GM21619 (cell line): Measurements from ENCODE around the gene SMC1B.
"Not testable (repeated sequence)": the region's sequence is repeated elsewhere in the genome, so short reads cannot be mapped to it uniquely, and the experiment has no call there.

Source experiments
- ATAC-seq: cut with Tn5 transposase; IDR thresholded peaks from one replicate; pipeline ENCODE4 v1.9.1; 2021; ENCODE audit not compliant: unreplicated experiment

The SMC1B gene

DNA sequence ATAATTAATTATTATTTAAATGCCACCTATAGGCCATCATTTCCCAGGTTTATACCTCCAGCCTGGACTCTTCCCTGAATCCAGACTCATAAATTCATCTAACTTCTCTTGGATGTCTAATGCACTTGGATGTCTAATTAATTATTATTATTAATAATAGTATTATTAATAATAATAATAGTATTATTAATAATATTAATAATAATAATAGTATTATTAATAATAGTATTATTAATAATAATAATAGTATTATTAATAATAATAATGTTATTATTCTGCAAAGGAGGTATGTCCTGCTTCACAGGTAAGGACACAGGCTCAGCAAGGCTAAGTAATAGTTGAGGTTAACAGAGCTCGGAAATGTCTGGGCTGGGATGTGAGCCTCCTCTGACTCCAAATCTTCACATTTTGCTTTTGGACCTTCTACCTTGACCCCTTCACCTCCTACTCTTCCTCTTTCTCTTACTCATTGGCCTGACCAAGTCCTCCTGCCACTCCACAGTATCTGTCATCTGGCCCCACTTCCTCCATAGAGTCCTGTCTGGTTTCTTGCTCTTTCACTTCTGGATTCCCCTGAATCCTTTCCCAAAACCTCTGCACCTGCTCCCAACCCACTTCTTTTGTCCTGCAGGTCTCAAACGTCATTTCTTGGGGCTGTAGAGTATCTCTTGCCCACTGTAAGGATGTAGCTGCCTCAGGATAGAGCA, 8.1 kb upstream of the SMC1B start:
- no peak for ATAC-seq

DNA sequence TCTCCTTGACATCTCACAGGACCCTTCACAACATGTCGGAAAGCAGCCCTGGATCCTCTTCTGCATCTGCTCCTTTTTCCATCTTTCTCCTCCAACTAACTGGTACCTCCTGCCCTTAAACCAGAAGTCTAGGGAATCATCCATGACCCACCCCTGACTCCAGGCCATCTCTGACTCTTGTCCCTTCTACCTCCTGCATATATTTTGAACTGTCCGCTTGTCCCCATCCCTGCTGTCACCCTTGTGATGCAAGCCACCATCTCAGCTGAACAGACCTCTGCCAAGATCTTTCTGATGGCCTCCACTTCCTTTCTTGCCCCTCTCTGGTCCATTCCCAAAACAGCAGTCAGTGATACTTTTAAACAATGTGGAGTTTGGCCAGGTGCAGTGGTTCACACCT, 7.1 kb upstream of the SMC1B start:
- no peak for ATAC-seq

DNA sequence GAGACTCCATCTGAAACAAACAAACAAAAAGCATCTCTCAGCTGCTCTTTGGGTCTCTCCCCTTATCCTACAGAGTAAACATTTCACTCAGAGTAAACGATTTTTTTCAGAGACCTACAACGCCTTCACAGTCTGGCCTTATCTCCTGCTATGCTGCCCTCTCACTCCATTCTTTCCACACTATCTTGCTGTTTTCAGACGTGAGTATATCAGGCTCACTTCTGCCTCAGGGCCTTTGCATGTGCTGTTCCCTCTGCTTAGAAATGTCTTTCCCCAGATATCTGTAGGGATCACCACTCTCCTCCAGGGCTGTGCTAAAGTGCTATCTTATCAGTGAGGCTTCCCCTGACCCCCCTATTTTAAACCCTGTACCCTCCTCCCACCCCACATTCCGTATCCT, 6.6 kb upstream of the SMC1B start:
- ATAC-seq = no peak

DNA sequence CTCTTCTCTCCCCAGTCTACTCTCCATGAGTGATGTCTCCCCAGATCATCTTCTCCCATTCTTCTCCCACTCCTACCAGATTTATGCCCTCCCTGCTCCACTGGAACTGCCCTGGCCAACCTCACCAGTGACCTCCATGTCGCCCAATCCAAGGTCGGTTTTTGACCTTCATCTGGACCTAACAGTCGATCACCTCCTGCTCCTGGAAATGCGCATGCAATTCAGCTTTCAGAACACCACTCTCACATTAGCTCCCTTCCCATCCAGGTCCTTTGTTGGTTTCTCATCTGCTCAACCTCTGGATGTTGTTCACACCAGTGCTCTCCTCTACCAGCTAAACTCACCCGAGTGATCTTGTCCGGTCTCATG, 5.4 kb upstream of the SMC1B start:
- ATAC-seq = no peak

DNA sequence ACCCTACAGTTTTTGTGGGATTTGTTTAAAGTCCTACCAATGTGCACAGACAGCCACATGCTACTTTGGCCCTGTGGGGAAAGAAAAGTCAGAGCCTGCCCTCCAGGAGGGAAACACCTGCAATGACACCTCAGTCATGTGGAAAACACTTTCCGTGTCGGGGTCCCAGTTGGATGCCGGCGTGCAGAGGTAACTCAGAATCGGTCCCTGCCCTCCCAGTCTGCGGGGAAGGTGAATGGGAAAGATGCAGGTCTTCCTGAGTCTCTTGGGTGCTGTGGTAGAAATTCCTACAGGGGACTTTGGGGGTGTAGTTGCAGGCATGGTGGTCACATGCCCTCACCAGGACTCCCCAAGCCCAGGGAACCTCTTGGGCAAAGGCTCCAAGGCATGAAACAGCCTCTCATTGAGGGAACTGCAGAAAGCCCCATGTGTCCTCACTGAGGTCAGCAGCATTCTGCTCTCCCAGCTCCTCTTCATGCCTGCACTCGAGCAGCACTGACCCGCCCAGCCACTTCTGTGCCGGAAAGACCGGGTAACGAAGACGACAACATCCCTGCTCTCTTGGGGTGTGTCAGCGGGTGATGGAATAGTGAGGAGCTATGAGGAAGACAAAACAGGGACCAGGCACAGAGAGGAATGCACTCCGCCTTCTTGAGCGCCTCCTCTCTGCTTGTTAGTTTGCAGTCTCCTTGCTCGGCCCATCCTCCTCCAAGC, 4.8 kb upstream of the SMC1B start:
- no peak for ATAC-seq

DNA sequence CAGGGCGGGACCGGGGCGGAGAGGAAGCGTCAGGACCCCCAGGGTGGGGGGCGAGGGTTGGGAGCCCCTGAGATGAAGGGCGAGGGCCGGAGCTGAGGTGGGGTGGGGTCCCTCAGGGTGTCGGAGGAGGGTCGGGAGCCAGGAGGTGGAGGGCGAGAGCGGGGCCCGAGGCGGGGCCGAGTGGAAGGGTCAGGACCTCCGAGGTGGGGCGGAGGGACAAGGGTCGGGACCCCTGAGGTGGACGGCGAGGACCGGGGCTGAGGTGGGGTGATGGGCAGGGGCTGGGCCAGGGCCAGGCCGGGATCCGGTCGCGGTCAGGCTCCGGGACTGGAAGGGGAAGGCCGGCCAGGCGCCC, 409 bp downstream of the SMC1B start:
- no peak for ATAC-seq

DNA sequence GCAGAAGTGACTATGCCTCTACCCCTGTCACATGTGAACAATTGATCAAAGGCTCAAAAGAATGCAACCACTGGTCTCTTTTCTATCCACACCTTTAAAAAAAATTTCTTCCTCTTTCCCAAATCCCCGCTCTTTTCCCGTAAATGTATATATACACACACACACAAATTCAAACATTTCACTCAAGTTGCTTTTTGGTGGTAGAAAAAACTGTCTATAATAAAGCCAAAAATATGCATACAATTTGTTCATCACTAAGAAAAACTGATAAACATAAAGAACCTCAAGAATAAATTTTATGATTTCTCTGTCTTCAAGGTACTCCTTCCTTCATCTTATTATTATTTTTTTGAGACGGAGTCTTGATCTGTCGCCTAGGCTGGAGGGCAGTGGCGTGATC, 5.6 kb downstream of the SMC1B start:
- no peak for ATAC-seq

DNA sequence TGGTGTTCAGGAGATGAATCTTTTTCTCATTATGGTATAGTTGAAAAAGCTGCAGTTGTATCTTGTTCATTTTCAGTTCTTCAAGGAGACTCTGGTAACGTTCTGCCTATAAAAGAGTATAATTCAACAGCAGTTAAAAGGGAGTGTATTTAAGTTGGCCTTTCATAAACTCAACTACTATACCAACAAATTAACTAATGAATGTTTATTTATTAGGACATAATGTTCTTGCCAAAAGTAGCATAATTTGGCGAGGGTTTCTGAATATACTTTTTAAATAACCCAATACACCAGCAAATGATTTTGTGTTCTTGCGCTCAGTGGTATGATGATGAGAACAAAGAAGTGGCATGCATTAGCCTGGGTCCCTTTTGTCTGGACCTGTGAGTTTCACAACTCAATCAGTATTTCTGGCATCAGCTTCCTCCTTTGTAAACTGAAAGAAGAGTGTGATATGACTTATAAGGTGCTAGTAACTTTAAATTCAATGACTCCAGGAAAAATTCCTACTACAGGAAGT, 10.9 kb downstream of the SMC1B start:
- no peak for ATAC-seq

DNA sequence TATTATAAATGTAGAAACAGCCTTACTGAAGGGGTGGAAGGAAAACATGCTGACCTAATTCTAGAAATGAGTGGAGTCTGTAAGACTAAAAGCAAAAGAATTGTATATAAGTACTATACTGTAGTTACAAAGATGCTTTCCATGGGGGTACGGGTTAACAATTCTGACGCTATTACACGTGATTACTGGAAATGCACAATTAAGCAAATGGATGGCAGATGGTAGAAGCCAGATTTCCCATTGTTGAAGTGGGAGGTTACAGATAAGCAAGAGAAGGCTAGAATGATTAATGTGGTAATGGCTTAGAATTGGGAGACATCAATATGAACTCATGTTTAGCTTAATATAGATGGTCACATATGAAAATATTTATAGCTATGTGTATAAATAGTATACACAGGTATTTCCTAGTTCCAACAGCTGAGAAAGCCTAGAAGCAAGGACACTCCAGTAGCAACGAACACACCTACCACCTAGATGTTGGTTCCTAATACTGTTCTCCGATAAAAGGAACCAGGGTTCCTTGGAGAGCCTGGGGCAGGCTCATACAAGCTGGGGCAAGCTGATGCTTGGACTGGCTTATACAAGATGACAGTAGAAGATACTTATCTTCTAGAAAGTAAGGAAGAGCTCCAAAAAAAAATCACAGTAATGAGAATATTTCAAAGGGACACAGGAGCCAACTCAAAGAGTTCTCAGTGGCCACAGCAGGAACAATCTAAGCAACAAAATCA, 13.5 kb downstream of the SMC1B start:
- ATAC-seq = no peak

DNA sequence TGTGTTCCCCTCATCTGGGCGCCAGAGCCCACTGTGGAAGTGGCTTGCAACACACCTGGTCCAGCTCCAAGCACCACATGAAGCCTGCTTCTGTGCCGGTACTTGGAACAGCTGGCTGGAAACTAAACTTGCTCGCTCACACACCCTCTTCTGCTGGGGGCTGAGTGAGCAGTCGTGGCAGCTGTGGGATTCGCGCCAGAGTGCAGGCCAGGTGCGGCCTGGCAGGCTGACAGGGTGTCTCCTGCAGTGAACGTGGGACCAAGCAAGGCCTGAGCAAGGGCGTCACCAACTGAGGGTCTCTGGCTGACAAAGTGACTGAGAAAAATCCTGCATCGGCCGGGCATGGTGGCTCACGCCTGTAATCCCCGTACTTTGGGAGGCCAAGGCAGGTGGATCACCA, 15.2 kb downstream of the SMC1B start:
- no peak for ATAC-seq

DNA sequence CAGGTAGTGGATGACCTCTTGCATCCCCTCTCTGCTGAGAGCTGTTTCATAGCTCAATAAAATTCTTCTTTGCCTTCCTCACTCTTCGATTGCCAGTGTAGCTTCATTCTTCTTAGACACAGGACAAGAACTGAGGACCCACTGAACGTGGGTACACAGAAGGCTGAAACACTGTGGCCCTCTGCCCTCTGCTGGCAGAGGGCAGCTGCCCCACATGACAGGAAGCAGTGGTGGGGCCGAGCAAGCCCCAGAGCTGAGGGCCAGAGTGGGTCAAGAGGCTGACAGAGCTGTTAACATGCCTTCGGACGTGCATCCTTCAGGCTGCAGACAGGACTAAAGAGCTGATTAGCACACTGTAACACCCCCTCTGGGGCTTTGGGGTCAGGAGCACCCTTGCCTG, 15.6 kb downstream of the SMC1B start:
- ATAC-seq = no peak

DNA sequence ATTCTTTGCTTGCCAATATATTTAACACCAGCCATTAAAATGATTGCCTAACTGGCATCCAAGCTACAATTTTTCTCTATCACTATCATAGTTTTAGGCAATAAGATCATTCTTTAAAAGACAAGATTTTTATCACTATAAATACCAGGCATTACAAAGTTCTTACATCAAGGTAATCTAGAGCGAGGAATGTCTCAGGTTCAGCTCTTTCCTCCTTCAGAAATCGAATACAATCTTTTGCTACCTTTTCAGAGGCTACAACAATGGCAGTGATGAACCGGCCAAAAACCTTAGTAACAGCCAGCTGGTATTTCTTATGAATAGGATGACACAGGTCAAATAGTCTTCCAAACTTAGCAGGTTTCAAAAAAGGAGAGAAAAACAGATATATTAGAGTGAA, 23.9 kb downstream of the SMC1B start:
- no peak for ATAC-seq

DNA sequence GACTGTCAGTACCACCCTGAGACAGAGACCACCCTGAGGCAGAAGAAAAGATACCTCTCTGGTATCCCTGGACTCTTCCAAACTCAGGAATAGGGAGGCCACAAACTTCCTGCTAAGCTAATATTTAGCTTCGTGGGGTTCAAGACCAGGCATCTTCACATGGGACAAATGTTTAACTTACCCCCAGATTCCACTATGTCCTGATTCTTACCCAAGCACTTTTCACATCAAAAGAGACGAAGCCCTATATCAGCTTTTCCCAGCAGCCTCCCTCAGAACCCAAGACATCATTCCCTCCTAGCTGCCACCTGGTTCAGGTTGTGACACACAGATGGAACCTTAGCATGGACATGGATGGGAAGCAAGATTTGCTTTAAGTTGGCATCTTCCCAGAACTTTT, 32.1 kb downstream of the SMC1B start:
- no peak for ATAC-seq

DNA sequence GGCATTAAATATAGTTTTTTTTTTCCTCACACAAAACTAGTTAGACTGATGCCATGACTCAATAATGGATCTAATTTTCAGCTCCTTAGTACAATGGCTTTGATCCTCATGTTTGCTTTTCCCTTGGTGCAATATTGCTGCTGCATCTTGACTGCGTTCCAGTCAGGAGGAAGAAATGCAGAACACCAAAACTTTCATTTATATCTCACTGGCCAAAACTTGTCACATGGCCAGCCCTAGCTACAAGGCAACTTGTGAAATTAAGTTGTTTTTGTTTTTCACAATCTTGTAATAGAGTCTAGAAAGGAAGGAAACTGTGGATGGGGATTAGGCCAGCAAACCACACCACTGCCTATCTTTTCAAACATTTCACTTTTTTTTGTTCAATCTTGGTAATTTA, 36.7 kb downstream of the SMC1B start:
- ATAC-seq = no peak

DNA sequence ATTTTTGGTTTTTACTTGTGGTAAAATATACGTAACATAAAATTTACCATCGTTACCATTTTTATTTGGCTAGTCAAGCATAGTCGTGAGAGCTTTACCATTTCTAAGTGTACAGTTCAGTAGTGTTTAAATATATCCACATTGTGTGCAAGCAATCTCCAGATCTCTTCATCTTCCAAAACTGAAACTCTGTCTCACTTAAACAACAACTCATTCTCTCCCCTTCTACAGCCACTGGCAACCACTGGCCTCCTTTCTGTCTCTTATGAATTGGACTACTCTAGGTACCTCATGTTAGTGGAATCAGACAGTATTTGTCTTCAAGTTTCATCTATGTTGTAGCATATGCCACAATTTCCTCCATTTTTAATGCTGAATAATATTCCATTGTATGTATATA, 37.4 kb downstream of the SMC1B start:
- ATAC-seq = no peak

DNA sequence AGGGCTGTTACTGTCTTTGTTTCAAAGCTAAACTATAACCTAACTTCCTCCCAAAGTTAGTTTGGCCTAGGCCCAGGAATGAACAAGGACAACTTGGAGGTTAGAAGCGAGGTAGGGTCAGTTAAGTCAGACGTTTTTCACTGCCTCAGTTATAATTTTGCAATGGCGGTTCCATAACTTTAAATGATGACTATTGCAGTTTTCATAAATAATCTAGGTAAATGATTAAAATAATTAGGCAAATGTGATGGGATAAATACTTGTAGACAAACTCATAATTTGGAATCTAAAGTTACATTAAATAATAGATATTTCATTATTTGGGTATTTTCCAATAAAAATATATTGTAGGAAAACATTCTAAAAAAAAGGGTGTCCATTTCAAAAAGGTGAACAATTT, 39.8 kb downstream of the SMC1B start:
- ATAC-seq = not testable (repeated sequence)

DNA sequence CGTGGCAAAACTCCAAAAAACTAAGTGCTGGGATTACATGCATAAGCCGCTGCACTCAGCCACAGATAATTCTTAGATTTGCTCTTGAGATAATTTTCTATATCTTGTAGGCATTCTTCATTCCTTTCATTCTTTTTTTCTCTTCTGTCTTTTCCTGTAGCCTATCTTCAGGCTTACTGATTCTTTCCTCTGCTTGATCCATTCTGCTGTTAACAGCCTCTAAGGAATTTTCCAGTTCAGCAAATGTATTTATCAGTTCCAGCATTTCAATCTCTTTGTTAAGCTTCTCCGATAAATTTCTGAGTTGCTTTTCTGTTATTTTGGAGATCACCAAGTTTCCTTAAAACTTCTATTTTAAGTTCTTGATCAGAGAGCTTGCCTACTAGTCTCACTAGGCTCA, 46.7 kb downstream of the SMC1B start:
- ATAC-seq = no peak

DNA sequence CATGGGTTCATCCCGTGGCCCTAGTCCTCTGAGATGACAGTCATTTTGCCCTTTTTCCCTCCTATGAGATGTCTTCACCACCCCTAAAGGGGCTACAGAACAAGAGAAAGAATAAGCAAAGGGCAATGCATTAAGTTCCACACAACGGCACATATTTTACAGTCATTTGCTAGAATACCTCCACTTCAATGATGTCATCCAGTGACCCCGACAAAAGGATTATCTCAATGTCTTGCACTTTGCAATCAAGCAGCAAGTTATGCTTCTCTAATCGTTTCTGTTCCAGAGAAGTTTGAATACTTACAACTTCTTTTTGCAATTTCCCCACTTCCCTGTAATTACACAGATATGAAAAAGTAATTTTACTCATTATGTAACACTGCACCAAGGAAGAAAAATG, 53.8 kb downstream of the SMC1B start:
- no peak for ATAC-seq

DNA sequence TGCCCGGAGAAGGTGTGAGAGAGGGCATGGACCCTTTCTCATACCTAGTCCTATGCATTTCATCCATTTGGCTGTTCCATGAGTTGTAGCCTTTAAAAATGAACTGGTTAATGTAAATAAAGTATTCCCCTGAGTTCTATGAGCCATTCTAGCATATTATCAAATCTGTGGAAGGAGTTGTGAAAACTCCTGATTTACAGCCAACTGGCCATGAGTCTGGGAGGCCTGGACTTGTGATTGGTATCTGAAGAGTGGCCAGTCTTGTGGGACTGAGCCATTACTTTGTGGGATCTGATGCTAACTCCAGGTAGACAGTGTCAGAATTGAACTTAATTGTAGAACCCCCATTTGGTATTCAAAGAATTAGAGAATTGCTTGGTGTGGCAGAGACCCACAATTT, 55.3 kb downstream of the SMC1B start:
- no peak for ATAC-seq

DNA sequence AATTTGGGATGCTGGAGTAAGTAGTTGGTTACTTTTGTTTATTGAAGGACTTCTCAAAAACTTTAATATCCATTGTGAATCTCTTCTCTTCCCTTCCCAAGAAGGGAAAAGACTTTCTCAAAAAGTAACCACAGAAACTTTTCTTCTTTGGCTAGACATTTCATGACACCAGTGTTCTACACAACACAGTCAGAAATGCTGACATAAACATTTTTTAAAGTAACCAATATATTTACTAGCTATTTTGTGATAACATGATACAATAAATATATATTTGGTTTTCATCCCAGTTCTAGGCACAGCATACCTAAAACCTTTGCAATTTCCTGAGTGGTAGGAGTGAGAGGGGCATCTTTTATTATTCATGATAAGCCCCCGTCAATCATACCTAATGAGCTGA, 55.9 kb downstream of the SMC1B start:
- ATAC-seq = no peak

DNA sequence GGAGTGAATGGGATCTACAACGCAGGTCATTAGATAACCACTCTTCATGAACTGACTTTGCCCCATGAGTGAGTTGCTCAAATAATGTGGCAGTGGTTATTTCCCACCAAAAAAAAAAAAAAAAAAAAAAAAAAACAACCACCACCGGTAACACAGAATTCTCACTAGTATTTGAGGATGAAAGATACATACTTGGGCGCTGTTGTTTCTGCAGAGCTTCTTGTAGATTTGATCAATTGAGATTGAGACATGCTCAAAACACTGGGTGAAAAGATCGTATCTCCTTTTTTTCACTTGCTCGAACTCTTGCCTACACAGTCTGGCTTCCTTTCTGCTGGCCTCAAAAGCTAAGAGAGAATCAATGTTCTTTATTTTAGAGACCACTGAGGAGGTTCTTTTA, 59.6 kb downstream of the SMC1B start:
- ATAC-seq = no peak

DNA sequence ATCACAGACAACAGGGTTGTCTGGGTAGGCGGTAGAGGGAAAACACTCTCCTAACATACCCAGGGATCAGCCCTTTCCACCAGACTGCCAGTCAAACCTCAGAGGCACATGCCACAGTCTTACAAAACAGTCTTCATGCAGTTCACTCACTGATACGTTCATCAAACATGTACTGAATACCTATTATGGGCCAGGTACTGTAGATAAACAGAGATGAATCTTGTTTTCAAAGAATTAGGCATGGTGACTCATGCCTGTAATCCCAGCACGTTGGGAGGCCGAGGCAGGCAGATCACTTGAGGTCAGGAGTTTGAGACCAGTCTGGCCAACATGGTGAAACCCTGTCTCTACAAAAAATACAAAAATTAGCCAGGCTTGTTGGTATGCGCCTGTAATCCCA, 60.6 kb downstream of the SMC1B start:
- ATAC-seq = not testable (repeated sequence)
